Measurements from ENCODE around the gene HS6ST3. TPM values are rescaled to one million over a fixed set of nuclear protein-coding genes. Genes with fewer than 3 reads are reported as not detected.
"Not testable (repeated sequence)": the region's sequence is repeated elsewhere in the genome, so short reads cannot be mapped to it uniquely, and the experiment has no call there.

Gene HS6ST3
- total RNA-seq, 2 donors from 2014 or later: not detected

GRCh38 chr13:96082640-96083039, 7.3 kb upstream of the HS6ST3 start:
- H3K36me3 Mint-ChIP-seq: no peaks in the 10 kb centered on the region
- H3K9me3 Mint-ChIP-seq: peaks cover 9 to 13% of the 10 kb centered on the region in 2 donors
- ATAC-seq (no peak), DNase-seq (ENCODE audit: low spot score in 2 of 2) (no peak)
- H3K27ac Mint-ChIP-seq: no peak overlapping the region

GRCh38 chr13:96086736-96087135, 3.2 kb upstream of the HS6ST3 start:
- ATAC-seq (no peak), DNase-seq (ENCODE audit: low spot score in 2 of 2) (no peak)
- Mint-ChIP-seq H3K27ac (no peak overlapping the region), H3K36me3 (peaks cover 0 to 3% of the 10 kb centered on the region in 2 donors), H3K9me3 (peaks cover 0 to 9% of the 10 kb centered on the region in 2 donors)

DNA sequence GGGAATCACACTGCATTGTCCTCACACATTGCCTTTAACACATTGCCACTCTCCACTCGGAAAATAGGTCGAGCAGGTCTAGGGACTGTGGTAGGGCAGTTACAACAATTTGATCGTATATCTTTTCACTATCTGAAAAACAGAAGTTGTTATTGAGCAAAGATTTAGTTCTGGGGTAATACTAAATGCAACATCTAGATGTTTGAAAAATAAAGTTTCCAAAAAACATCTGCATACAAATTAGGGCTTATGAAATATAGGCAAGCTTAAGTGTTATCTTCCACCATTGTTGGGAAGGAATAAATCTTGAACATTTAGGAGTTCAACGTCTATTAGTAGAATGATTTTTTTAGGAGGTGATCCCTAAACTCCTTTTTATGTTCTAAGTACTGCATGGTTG, 768 bp upstream of the HS6ST3 start:
- H3K27ac Mint-ChIP-seq: no peak overlapping the region
- H3K9me3 Mint-ChIP-seq: peaks cover 0 to 9% of the 10 kb centered on the region in 2 donors
- no peak for ATAC-seq

DNA sequence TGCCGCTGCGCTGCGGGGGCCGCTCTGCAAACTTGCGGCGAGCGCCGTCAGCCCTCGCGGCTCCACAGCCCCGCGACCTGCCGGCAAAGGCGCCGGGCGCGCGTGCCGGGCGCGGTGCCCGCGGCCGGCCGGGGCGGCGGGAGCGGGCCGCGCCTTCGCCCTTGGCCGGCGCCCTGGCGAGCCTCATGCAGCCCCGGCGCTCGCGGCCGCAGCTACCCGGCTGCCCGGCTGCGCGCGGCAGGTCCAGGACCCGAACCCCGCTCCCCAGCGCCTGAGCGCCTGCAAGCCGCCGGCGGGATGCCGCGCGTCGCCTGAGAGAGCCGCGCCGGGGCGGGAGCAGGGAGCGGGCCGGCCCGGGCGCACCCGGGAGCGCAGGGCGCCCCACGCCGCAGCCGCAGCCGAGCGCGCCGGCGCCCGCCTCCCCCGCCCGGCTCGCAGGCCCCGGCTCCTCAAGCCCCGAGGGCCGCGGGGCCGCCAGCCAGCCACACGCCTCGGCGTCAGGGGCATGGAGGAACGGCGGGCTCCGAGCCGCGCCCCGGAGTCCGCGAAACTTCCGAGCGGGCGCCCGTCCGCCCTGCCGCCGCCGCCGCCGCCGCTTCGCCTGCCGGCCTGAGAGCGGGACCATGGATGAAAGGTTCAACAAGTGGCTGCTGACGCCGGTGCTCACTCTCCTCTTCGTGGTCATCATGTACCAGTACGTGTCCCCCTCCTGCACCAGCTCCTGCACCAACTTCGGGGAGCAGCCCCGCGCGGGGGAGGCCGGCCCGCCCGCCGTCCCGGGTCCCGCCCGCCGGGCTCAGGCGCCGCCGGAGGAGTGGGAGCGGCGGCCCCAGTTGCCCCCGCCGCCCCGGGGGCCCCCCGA, 564 bp downstream of the HS6ST3 start:
- Mint-ChIP-seq H3K27ac (no peak overlapping the region), H3K36me3 (peaks cover 0 to 6% of the 10 kb centered on the region in 2 donors), H3K9me3 (peaks cover 0 to 5% of the 10 kb centered on the region in 2 donors)
- DNase-seq (ENCODE audit: low spot score in 2 of 2) (no peak), ATAC-seq (peak in 1 of 2 donors; percentile 57)

More for the DNA sequence above, 768 bp upstream of the HS6ST3 start:
- H3K36me3 Mint-ChIP-seq: peaks cover 0 to 6% of the 10 kb centered on the region in 2 donors
- no peak for DNase-seq (ENCODE audit: low spot score in 2 of 2)

- Mint-ChIP-seq H3K9me3 (no peaks in the 10 kb centered on the region), H3K36me3 (peaks cover 0 to 6% of the 10 kb centered on the region in 2 donors), H3K27ac (no peak overlapping the region)
- no peak for DNase-seq (ENCODE audit: low spot score in 2 of 2)
- ATAC-seq: no peak
Measured at GRCh38 chr13:96091164-96092117, 1.5 kb downstream of the HS6ST3 start.

DNA sequence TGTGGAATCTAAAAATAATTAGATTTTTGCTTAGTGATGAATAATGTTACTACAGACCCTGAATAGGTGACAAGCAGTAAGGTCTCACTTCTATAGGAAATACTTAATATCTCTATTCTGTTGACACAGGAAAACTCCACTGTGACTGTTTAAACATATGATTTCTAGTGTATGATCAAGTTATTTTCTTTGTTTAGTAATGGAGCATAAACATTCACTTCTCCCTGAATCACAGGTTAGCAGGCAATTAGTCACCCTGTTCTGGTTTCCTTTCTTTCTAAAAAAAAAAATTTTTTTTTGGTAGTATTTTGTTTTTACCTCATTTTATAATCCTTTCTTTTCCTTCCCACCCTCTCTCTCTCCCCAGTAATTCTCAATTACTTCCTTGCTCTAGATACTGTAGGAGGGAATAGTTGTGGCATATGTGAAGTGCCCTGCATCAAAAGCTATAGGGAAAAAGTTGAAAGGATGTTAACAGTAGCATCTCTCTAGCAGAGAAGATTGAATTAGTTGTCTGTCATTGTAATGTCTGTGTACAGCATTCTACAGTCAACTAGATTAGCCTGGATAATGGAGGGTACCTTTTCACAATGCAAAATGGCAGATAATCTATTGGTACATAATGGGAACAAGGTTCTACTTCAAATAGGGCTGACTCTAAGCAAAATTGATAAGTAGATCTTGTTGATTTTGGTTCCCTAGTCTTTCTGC, 3.5 kb downstream of the HS6ST3 start:
- DNase-seq (ENCODE audit: low spot score in 2 of 2) (no peak), ATAC-seq (no peak)
- H3K9me3 Mint-ChIP-seq: peaks cover 0 to 5% of the 10 kb centered on the region in 2 donors
- H3K27ac Mint-ChIP-seq: no peak overlapping the region
- peaks cover 0 to 6% of the 10 kb centered on the region in 2 donors for H3K36me3 Mint-ChIP-seq

GRCh38 chr13:96100457-96101220, 10.7 kb downstream of the HS6ST3 start:
- ATAC-seq: no peak
- Mint-ChIP-seq H3K36me3 (no peaks in the 10 kb centered on the region), H3K9me3 (peaks cover 5 to 12% of the 10 kb centered on the region in 2 donors), H3K27ac (no peak overlapping the region)
- no peak for DNase-seq (ENCODE audit: low spot score in 2 of 2)

DNA sequence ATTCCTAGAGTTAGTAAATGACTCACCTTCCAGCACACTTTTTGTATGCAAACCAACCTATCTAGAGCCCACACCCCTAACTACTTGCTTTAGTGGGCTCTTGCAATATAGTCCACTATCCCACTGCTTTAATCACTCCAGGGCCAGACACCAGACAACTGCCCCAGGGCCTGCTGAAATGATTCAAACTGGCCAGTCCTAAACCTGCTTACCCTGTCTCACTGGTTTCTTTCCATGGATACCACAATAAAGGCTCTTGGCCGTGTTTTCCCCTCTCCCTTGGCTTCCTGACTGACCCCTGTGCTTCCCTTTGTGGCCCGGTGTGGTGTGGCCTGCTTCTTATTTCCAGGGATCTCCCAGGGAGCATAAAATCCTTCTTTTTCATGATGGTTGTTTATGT, 14.6 kb downstream of the HS6ST3 start:
- H3K27ac Mint-ChIP-seq: no peak overlapping the region
- ATAC-seq: no peak
- peaks cover 0 to 21% of the 10 kb centered on the region in 2 donors for H3K36me3 Mint-ChIP-seq
- DNase-seq (ENCODE audit: low spot score in 2 of 2): no peak
- H3K9me3 Mint-ChIP-seq: peaks cover 27 to 30% of the 10 kb centered on the region in 2 donors

- Mint-ChIP-seq H3K9me3 (peaks cover 32 to 33% of the 10 kb centered on the region in 2 donors), H3K36me3 (peaks cover 0 to 21% of the 10 kb centered on the region in 2 donors)
- ATAC-seq; DNase-seq (ENCODE audit: low spot score in 2 of 2); H3K27ac Mint-ChIP-seq: not testable (repeated sequence)
Measured at GRCh38 chr13:96108072-96108471, 18.2 kb downstream of the HS6ST3 start.

GRCh38 chr13:96109125-96109524, 19.2 kb downstream of the HS6ST3 start:
- peaks cover 32 to 33% of the 10 kb centered on the region in 2 donors for H3K9me3 Mint-ChIP-seq
- DNase-seq (ENCODE audit: low spot score in 2 of 2) (no peak), ATAC-seq (no peak)
- no peak overlapping the region for H3K27ac Mint-ChIP-seq
- peaks cover 0 to 21% of the 10 kb centered on the region in 2 donors for H3K36me3 Mint-ChIP-seq

DNA sequence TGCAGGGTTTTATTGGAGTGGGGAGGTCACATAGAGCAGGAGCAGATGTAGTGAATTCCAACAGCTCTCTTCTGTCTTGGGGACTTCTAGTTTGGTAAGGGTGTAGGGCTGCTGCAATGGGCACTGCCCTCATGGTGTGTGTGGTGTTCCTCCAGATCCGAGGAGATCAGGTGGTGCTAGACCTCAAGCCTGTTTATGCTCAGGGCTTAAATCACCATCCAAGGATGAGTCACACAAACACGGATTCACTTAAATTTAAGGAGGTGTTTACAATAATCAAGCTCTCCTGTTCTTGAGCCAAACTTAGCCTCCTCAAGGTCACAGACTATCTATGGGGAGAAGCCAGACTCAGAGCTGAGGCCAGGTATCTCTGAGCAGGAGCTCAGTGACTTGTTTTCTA, 23.0 kb downstream of the HS6ST3 start:
- Mint-ChIP-seq H3K27ac (no peak overlapping the region), H3K9me3 (peaks cover 16 to 17% of the 10 kb centered on the region in 2 donors), H3K36me3 (peaks cover 0 to 8% of the 10 kb centered on the region in 2 donors)
- no peak for DNase-seq (ENCODE audit: low spot score in 2 of 2)
- ATAC-seq: no peak

GRCh38 chr13:96115368-96115767, 25.5 kb downstream of the HS6ST3 start:
- H3K36me3 Mint-ChIP-seq; ATAC-seq; DNase-seq (ENCODE audit: low spot score in 2 of 2); H3K27ac Mint-ChIP-seq; H3K9me3 Mint-ChIP-seq: not testable (repeated sequence)

- DNase-seq (ENCODE audit: low spot score in 2 of 2): no peak
- Mint-ChIP-seq H3K27ac (no peak overlapping the region), H3K9me3 (peaks cover 0 to 5% of the 10 kb centered on the region in 2 donors), H3K36me3 (peaks cover 0 to 5% of the 10 kb centered on the region in 2 donors)
- no peak for ATAC-seq
Measured at GRCh38 chr13:96119921-96120320, 30.0 kb downstream of the HS6ST3 start.

DNA sequence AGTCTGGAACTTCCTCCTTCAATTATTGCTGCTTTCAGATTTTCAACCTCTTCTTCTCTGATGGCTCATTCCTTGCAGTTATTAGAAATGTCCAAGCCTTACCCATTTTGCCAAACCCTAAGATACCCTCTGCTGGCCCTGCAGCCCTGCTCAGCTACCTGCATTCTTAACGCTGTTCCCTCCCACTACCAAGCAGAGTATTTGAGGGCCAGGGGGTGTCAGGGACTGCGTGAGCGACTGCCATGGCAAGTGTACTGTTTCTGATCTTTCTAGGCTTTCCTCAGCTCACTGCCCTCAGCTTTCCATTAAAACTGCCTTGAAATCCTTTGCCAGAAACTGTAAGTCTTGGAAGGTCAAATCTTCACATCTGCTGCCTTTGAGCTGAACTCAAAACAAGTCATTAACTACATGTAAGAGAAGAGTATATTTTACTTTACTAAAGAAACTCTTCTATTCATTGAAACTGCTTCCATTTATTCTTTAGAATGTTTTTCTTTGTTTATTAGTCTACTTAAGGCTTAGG, 41.0 kb downstream of the HS6ST3 start:
- DNase-seq (ENCODE audit: low spot score in 2 of 2): no peak
- peaks cover 17 to 18% of the 10 kb centered on the region in 2 donors for H3K9me3 Mint-ChIP-seq
- ATAC-seq: no peak
- no peak overlapping the region for H3K27ac Mint-ChIP-seq
- H3K36me3 Mint-ChIP-seq: no peaks in the 10 kb centered on the region

DNA sequence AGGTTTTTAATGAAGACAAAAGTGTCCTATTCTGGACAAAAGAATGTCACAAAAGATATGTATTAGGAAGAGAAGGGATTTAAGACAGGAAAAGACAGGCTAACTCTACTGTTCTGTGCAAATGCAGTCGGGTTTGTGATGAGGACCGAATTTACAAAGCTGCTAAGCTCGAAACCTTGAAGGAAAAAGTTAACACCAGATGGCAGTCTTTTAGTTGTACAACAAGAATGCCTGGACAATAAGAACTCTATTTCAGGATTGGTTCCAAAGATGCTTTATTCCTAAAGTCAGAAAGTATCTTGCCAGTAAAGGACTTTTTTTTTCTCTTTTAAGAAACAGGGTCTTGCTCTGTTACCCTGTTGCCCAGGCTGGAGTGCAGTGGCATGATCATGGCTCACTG, 51.1 kb downstream of the HS6ST3 start:
- no peak overlapping the region for H3K27ac Mint-ChIP-seq
- peaks cover 0 to 6% of the 10 kb centered on the region in 2 donors for H3K9me3 Mint-ChIP-seq

More for the DNA sequence above, 51.1 kb downstream of the HS6ST3 start:
- DNase-seq (ENCODE audit: low spot score in 2 of 2): no peak
- H3K36me3 Mint-ChIP-seq: no peaks in the 10 kb centered on the region
- no peak for ATAC-seq
